Activated CD8-positive, alpha-beta memory T cell treated with anti-CD3 and anti-CD28 coated beads, Interleukin-2, amount 50 U/mL, for 4 hours (primary cell): ENCODE measurements around the gene PRCD.
"Not testable (repeated sequence)": the region's sequence is repeated elsewhere in the genome, so short reads cannot be mapped to it uniquely, and the experiment has no call there.

Experiments
- DNase-seq: peaks from one replicate; pipeline ENCODE4 v3.0.0-alpha.2; 2020

Gene PRCD

DNA sequence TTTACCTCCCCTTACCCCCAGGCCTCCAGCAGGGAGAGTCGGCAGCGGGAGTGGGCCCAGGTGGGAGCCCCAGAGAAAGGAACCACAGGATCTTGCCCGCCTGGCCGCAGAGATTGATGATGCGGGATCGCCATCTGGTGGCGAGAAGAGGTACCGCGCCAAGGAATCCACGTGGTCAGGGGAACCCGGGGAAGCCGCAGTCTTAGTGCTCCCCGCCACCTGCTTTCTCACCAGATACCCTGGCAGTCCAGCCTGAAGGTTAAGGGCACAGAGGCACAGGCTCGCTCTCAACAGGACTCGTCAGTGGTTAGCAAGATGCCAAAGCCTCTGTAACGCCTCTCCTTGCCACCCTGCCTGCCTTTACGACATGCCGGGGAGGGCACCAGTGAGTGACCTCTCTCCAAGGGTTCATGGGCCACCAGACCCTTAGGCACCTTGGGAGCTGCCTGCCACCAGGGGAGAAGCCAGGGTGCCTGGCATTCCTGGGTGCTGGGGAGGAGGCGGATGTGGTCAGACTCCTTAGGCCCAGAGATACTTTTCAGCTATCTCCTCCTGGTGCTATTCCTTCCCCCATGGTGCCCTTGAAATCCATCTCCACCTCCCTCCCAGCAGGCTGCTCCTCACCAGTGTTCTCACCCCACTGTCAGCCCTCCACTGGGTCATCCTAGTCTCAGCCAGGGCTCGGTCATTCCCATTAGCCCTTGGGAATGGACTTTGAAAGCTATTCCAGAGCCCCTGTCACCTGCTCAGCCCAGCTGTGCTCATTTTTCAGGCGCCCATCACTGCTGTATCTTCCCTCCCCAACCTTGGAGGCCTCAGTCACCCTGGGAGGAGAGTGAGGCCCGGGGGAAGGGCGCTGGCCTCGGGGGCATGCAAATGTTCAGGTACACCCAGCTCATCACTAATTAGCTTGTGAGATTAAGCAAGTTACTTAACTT, 33.2 kb upstream of the PRCD start:
- DNase-seq = peak; percentile 91

DNA sequence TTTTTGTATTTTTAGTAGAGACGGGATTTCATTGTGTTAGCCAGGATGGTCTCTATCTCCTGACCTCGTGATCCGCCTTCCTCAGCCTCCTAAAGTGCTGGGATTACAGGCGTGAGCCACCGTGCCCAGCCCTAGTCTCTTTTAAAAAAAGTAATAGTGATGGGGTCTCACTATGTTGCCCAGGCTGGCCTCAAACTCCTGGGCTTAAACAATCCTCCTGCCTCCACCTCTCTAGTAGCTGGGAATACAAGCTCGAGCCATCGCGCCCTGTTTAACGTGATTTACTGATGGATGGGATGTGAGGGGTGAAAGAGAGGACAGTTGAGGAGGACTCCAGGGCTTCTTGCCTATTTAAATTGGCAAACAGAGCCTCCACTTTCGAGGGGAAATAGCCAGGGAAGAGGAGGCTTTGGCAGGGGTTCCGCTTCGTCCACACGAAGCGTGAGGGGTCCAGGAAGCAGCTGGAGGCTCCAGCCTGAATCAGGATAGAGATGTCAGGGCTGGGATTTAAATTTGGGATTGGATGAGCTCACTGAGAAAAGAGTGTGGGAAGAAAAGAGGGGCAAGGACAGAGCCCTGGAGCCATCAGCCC, 31.3 kb upstream of the PRCD start:
- not testable (repeated sequence) for DNase-seq

DNA sequence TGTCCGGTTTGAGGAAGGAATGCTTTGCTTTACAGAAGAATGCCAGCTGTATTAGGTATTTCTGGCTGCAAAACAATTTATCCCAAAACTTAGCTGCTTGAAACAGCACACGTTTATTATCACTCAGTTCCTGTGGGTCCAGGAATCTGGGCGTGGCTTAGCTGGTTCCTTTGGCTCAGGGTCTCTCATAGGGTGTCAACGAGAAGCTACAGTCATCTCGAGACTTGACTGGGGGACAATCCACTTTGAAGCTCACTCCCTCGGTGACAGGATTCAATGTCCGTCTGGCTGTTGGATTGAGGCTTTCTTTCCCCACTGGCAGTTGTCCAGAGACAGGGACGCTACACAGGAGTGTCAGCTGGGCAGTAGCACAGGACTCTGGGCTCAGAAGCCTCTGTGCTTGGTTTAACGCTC, 29.0 kb upstream of the PRCD start:
- no peak for DNase-seq

DNA sequence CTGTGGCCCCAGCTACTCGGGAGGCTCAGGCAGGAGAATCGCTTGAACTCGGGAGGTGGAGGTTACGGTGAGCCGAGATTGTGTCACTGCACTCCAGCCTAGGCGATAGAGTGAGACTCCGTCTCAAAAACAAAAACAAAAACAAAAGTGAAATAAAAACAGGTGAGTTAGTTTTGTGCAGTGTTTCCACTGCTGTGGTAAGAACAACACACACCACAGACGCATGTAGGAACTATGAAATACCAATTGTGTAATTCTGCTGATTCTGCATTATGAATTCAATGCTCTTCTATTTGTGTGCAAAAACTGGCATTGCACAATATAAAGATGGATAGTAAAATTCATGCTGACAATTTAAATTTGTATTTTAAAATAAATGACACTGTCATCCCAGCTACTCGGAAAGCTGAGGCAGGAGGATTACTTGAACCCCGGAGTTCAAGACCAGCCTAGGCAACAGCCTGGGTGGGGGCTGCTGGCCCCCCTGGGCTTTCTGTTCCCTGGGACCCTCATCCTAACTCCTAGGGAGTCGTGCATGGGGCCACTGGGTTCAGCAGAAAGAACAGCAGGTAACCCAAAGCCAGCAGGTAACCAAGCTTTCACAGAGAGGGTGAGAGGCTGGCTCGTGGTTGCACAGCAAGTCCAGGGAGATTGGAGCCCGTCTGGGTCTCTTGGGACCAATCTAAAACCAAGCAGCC, 28.0 kb upstream of the PRCD start:
- DNase-seq = no peak

DNA sequence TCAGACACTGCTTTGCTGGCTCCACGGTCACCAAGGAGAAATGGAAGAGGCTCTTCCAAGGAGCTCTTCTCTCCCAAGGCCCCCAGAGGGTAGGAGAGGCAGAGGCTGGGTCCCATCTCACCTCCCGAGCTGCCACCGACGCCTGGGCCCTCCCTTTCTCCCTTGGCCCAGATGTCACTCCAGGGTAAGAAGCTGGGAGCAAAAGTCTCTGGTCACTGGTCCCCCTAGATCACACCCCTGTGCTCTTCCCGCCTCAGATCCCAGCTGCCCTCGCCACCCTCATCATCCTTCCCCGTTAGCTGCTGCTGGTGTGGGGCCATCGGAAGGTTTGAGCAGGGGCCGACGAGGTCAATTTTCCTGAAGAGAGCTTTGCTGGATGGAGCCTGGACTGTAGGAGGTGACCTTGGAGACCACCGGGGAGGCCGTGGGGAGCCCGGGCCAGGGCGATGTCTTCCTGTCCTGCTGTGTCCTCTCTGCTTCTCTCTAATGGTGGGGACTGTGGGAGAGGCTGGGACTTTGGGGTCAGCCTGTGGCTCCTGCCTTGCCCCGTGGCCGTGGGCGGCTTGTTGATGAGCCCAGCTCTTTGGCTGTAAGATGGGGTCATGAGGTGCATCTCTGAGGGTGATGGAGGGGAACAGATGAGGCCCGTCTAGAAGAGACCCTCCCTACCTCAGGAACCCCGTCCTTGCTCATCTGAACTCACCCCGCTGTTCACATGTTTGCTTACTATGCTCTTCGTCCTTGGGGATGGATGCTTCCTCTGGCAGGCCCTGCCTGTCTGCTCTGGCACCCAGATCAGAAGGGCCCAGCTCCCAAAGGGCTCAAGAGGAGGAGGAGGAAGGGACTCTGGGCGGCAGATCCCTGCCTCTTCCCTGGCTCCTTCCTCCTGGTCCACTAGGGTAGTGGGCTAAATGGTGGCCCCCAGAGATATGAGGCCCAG, 27.2 kb upstream of the PRCD start:
- DNase-seq = no peak

DNA sequence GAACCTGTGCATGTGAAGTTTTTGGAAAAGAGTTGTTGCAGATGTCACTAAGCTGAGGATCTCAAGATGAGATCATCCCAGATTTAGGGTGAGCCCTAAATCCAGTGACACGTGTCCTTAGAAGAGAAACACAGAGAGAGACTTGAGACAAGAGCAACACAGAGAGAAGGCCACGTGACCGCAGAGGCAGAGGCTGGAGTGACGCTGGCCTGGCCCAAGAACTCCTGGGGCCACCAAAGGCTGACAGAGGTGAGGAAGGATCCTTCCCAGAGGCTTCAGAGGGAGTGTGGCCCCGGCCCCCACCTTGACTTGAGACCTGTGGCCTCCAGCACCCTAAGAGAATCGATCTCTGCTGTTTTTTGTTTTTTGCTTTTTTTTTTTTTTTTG, 26.5 kb upstream of the PRCD start:
- DNase-seq = no peak

DNA sequence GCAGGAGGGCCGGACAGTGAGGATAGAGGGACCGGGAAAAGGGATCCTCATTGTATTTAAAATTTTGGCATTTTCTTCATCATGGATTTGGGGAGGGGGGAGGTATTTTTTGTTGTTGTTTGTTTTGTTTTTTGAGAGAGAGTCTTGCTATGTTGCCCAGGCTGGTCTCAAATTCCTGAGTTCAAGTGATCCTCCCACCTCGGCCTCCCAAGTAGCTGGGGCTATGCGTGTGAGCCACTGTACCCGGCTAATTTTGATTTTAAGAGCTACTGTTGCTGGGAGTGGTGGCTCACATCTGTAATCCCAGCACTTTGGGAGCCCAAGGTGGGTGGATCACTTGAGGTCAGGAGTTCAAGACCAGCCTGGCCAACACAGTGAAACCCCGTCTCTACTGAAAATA, 25.5 kb upstream of the PRCD start:
- DNase-seq = not testable (repeated sequence)

DNA sequence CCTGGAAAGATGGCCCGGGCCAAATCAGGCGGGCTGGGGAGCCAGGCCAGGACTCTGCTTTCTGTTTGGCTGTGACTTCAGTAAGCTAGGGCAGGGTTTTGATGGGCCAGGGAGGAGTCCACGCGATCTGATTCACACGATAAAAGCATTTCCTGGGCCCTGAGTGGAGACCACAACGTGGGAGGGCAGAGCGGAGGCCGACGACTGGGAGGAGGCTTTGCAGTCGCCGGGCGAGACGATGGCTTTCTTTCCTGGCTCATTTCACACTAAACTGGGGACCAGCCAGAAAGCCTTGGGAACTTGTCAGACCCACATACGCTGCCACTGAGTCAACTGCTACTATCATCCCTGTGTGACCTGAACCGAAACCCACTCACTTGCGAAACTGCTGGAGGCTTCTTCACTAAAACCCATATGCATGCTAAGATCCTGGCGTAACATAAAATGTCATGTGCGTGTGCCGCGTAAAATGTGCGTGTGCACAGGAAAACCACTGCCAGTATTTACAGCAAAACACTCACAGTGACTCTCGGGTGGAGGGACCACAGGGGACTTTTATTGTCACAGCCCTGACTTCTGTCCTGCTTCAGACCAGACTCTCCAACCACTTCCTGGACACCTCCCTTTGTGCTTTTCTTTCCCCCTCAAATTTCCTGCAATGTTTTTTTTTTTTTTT, 24.4 kb upstream of the PRCD start:
- DNase-seq = peak; percentile 73

DNA sequence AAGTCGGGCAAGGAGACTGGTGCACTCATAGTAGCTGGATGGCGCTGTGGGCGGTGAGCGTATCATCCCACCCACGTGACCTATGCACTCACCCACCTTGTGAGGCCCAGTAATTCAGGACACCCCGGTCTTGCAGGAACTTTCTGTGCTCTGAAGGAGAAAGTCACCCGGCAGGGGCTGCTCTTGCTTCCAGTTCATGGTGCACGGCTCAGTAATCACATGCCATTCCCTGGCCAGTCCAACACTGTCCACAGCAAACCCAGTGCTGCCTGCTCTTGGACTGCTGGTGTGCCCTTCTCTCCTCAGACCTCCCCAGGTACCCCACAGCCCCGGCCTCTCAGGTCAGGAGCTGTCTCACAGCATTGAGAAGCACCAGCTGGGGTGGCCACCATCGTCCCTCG, 22.2 kb upstream of the PRCD start:
- no peak for DNase-seq

DNA sequence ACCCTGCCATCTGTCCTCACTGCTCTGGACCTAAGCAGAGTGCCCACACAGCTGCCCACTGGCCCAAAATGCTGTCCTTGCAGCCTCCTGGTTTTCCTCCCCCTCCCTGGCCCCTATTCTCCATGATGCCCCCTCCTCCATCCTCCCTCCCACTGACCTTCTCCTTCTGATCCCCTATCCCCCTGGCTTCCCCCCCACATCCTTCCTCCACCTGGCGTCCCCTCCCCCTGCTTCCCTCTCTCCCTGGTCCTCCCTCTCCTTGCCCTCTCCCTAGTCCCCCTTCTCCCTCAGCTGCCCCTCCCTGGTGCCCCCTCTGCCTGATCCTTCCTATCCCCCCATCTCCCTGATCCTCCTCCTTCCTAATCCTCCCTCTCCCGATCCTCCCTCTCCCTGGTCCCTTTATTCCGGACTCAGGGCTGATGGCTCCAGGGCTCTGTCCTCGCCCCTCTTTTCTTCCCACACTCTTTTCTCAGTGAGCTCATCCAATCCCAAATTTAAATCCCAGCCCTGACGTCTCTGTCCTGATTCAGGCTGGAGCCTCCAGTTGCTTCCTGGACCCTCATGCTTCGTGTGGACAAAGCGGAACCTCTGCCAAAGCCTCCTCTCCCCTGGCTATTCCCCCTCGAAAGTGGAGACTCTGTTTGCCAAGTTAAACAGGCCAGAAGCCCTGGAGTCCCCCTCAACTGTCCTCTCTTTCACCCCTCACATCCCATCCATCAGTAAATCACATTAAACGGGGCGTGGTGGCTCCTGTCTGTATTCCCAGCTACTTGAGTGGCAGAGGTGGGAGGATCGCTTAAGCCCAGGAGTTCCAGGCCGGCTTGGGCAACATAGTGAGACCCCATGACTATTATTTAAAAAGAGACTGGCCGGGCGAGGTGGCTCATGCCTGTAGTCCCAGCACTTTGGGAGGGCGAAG, 20.5 kb upstream of the PRCD start:
- DNase-seq = no peak

DNA sequence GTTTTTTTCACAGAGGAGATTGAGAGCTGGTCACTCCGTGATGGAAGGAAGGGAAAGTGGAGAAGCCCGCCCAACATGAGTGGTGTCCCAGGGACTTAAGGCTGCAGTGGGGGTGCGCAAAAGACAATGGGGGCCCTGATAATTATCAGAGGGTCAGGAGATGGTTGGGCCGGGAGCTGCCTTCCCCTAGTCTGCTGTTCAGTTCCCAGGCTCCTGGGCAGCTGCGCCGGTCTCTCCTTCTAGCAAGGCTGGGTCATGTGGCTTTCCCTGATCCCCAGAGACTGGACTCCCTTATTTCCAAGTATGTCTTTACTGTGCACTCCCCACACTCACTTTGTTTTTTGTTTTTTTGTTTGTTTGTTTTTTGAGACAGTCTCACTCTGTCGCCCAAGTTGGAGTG, 18.6 kb upstream of the PRCD start:
- DNase-seq = no peak

DNA sequence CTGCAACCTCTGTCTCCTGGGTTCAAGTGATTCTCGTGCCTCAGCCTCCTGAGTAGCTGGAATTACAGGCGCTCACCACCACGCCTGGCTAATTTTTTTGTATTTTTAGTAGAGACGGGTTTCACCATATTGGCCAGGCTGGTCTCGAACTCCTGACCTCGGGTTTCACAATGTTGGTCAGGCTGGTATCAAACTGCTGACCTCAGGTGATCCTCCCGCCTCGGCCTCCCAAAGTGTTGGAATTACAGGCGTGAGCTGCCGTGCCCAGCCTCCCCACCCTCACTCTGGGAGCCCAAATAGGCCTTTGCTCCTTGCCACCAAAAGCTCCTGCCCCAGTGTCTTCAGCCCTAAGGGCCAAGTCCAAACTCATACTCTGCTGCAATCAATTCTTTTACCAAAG, 18.2 kb upstream of the PRCD start:
- not testable (repeated sequence) for DNase-seq

DNA sequence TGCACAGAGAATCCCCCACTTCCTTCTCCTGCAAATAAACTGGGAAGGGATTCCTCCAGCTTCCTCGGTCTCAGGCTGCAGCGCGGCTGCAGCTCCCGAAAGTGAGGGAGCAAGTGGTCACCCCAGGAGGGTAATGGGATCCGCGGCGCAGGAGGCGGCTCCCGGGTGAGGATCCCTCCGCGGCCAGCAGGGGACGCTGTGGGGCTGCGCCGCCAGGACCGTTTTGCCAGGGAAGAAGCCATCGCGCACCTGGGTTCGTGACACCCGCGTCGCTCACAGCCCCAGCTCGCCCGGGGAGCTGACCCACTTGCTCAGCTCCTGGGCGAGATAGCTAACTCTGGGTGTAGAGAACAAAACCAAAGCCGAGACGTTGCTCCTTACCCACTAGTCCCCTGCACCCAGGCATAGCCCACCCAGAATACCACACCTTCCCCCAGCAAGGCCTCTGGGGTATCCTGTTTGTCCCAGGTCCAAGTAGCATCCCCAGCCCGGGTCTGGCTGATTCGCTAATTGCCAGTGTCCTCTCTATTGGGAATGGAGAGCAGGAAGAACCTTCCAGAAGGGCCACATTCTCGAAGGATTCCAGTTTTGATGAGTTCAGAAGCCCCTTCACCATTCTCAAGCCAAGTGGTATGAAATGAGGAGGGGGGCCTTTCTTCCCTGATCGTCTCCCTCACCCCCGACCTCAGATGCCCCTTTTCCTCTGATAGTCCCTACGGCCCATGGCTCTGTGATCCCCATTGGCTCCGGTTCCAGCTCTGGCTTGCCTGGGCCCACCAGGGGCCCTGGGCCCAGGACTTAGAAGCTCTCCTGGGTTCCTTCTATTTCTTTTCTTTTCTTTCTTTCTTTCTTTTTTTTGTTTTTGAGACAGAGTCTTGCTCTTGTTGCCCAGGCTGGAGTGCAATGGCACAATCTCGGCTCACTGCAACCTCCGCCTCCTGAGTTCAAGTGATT, 16.5 kb upstream of the PRCD start:
- peak; percentile 82 for DNase-seq

DNA sequence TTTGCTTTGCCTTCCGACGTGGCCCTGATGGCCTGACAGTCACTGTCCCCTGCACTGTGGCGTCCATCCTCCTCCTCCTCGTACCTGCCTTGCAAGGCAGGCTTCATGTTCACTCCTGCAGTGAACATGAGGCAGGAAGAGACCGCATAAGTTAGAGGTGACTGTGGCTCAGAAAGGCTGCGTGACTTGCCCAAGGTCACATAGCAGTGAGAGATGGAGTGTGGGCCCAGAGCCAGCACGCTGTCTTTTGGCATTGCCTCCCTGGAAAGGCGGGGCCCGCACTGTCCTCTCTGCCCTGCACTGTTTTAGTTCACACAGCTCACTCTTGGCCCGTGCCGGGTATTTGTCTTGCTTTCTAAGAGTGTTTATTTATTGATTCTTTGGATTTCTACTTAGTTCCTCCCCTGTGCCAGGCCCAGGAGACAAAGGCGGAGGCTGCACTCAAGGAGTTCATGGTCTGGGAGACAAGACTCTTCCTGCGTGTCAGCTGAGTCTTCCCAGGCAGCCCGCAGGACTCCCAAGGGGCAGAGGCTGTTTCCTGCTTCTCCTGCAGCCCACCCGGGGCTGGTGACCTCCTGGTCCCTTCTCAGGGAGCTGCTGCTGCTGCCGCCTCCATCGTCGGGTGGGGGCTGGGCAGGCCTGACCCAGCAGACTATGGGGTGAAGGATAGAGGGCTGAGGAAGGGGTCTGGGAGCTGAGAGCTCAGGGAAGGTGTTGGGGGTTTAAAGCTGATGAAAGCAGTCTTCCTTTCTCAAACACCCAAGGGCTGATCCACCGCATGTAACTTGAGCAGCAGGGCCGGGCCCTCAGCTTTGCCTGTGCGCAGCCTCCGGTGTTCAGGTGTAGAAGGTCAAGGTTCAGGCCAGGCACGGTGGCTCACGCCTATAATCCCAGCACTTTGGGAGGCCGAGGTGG, 15.0 kb upstream of the PRCD start:
- no peak for DNase-seq

DNA sequence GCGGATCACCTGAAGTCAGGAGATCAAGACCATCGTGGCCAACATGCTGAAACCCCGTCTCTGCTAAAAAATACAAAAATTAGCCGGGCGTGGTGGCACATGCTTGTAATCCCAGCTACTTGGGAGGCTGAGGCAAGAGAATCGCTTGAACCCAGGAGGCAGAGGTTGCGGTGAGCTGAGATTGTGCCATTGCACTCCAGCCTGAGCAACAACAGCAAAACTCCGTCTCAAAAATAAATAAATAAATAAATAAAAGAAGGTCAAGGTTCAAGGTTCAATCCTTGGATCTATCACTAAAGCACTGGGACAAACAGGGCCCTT, 14.4 kb upstream of the PRCD start:
- not testable (repeated sequence) for DNase-seq

DNA sequence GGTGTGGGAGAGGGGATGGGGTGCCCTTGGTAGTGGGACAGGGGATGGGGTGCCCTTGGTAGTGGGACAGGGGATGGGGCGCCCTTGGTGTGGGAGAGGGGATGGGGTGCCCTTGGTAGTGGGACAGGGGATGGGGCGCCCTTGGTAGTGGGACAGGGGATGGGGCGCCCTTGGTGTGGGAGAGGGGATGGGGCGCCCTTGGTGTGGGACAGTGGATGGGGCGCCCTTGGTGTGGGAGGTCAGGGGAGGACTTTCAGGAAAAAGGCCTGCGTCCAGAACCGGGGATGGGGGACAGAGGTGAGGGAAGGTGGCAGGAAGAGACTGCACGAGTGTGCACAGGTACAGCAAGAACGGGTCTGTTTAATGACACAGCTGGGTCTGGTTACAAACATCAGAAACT, 12.8 kb upstream of the PRCD start:
- DNase-seq = not testable (repeated sequence)

DNA sequence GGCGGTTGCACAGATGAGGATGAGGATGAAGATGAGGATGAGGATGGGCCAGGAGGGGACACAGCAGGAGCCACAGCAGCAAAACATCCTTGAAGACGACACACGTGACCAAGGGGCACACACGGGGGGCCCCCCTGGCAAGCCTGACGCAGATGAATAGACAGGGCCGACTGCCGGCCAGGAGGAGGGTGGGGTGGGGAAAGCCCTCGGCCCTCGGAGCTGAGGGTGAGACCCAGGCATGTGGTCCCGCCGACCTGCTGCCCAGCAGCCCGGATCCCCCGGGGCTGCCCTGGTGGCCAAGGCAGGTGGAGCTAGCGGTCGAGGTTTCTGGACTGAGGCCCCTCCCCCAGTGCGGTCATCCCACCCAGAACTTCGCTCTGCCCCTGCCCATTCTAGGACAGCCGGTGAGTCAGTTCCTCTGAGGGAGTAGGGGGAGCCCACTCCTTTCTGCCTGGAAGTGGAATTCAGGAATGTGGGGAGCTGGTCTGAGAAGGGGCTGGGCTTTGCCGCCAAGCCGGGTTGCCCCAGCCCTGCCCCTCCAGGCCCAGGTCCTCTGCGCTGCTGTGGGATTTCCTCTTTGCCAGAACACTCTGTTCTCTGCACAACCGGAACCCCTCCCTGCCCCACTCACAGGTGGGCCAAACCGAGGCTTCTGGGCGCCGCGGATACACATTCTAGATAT, 12.3 kb upstream of the PRCD start:
- DNase-seq = peak; percentile 46

DNA sequence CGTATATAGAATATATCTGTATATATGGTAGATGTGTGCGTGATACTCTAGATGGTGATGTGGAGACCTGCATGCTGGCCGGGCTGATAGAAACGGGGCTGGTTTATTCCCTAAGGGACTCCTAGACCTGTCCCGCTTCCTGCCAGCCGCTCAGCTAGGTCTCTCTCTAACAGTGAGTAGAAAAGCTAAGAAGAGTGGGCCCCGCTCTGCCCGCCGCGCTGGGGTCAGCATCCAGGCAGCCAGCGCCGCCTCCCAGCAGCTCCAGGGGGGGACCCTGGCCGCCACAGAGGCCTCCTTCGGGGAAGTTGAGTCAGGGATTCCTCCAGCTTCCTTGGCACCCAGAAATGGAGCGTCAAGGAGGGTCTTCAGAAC, 11.7 kb upstream of the PRCD start:
- no peak for DNase-seq
